Measurements from ENCODE around the gene ASPA. TPM values are rescaled to one million over a fixed set of nuclear protein-coding genes. Genes with fewer than 3 reads are reported as not detected.

The ASPA gene
- total RNA-seq, 1 experiment from 2014 or later, result not detected

GRCh38 chr17:3472137-3472536 is 3.7 kb upstream of the ASPA start:
- Histone ChIP-seq H3K27ac (ENCODE audit: low read depth, low read length, poor library complexity, severe bottlenecking) (no peak overlapping the region), H3K36me3 (ENCODE audit: insufficient read depth, low read length, poor library complexity, severe bottlenecking) (no peaks in the 10 kb centered on the region), H3K4me3 (ENCODE audit: low read depth, low read length, poor library complexity, severe bottlenecking) (no peak overlapping the region), H3K9me3 (ENCODE audit: low read depth, low read length, poor library complexity, severe bottlenecking) (no peaks in the 10 kb centered on the region), H3K27me3 (replicated peaks; ENCODE audit: insufficient read depth, low read depth, low read length, poor library complexity) (peaks cover 13% of the 10 kb centered on the region), H3K4me1 (ENCODE audit: insufficient read depth, low read length, poor library complexity, severe bottlenecking) (no peaks in the 10 kb centered on the region)
- ChIA-PET CTCF (no interaction called here), POLR2A (ENCODE audit: low non-redundant PET) (interaction anchor here (0.5 kb wide), 1 partner anchor 84 kb away, joined by 3 read pairs; no protein-coding TSS in a partner anchor)
- intact Hi-C loops (cut with micrococcal nuclease; ENCODE audit: unreplicated experiment), result no loop called here
- DNase-seq (ENCODE audit: low spot score), result no peak
- TF ChIP-seq EZH2 (IDR thresholded peaks at IDR 0.05; ENCODE audit: borderline replicate concordance, low read depth, low read length, poor library complexity, severe bottlenecking) (no peak), CTCF (conservative IDR thresholded peaks at IDR 0.05; ENCODE audit: low read depth, low read length) (no peak)
- no TSS peak for BruUV-seq (replicated peaks)

GRCh38 chr17:3474212-3474611 is 1.6 kb upstream of the ASPA start:
- ChIA-PET POLR2A (ENCODE audit: low non-redundant PET) (no interaction called here), CTCF (no interaction called here)
- no peaks in the 10 kb centered on the region for H3K36me3 ChIP-seq (ENCODE audit: insufficient read depth, low read length, poor library complexity, severe bottlenecking)
- DNase-seq (ENCODE audit: low spot score), result no peak
- H3K27ac ChIP-seq (ENCODE audit: low read depth, low read length, poor library complexity, severe bottlenecking), result no peak overlapping the region
- intact Hi-C loops (cut with micrococcal nuclease; ENCODE audit: unreplicated experiment), result no loop called here
- no TSS peak for BruUV-seq (replicated peaks)
- no peaks in the 10 kb centered on the region for H3K9me3 ChIP-seq (ENCODE audit: low read depth, low read length, poor library complexity, severe bottlenecking)
- no peaks in the 10 kb centered on the region for H3K4me1 ChIP-seq (ENCODE audit: insufficient read depth, low read length, poor library complexity, severe bottlenecking)
- no peak for TF ChIP-seq EZH2 (IDR thresholded peaks at IDR 0.05; ENCODE audit: borderline replicate concordance, low read depth, low read length, poor library complexity, severe bottlenecking)
- no peak for TF ChIP-seq CTCF (conservative IDR thresholded peaks at IDR 0.05; ENCODE audit: low read depth, low read length)
- peaks cover 4% of the 10 kb centered on the region for H3K27me3 ChIP-seq (replicated peaks; ENCODE audit: insufficient read depth, low read depth, low read length, poor library complexity)
- H3K4me3 ChIP-seq (ENCODE audit: low read depth, low read length, poor library complexity, severe bottlenecking), result no peak overlapping the region

GRCh38 chr17:3475251-3475685 is 529 bp upstream of the ASPA start:
- no peak for DNase-seq (ENCODE audit: low spot score)
- H3K9me3 ChIP-seq (ENCODE audit: low read depth, low read length, poor library complexity, severe bottlenecking), result no peaks in the 10 kb centered on the region
- intact Hi-C loops (cut with micrococcal nuclease; ENCODE audit: unreplicated experiment), result no loop called here
- peaks cover 4% of the 10 kb centered on the region for H3K27me3 ChIP-seq (replicated peaks; ENCODE audit: insufficient read depth, low read depth, low read length, poor library complexity)
- H3K4me3 ChIP-seq (ENCODE audit: low read depth, low read length, poor library complexity, severe bottlenecking), result no peak overlapping the region
- no peaks in the 10 kb centered on the region for H3K36me3 ChIP-seq (ENCODE audit: insufficient read depth, low read length, poor library complexity, severe bottlenecking)
- ChIA-PET CTCF (no interaction called here), POLR2A (ENCODE audit: low non-redundant PET) (no interaction called here)
- TF ChIP-seq CTCF (conservative IDR thresholded peaks at IDR 0.05; ENCODE audit: low read depth, low read length) (no peak), EZH2 (IDR thresholded peaks at IDR 0.05; ENCODE audit: borderline replicate concordance, low read depth, low read length, poor library complexity, severe bottlenecking) (no peak)
- H3K4me1 ChIP-seq (ENCODE audit: insufficient read depth, low read length, poor library complexity, severe bottlenecking), result no peaks in the 10 kb centered on the region
- BruUV-seq (replicated peaks), result no TSS peak
- no peak overlapping the region for H3K27ac ChIP-seq (ENCODE audit: low read depth, low read length, poor library complexity, severe bottlenecking)

Data from A673 (cell line).